BE2C (cell line): ENCODE results near the gene CYP2A6. TPM values are rescaled to one million over a fixed set of nuclear protein-coding genes. Genes with fewer than 3 reads are reported as not detected.
"Not testable (repeated sequence)": the region's sequence is repeated elsewhere in the genome, so short reads cannot be mapped to it uniquely, and the experiment has no call there.

ENCODE experiments used
- DNase-seq: peaks from one replicate; pipeline ENCODE4 v3.0.0-alpha.2; 2020
- H3K27me3 ChIP-seq: fragments of 250-450 bp; sonication (Bioruptor Pico); 2 replicates; pipeline ENCODE4 v1.5.1; 2020; ENCODE audit warnings: mild to moderate bottlenecking
- H3K36me3 ChIP-seq: fragments of 250-450 bp; sonication (Bioruptor Pico); 2 replicates; pipeline ENCODE4 v1.5.1; 2020; ENCODE audit warnings: mild to moderate bottlenecking
- H3K4me1 ChIP-seq: fragments of 250-450 bp; sonication (Bioruptor Pico); 2 replicates; pipeline ENCODE4 v1.5.1; 2020
- H3K4me3 ChIP-seq: 2 replicates; pipeline ENCODE4 v1.5.1; 2011; ENCODE audit warnings: low read depth, low read length
- H3K9me3 ChIP-seq: fragments of 250-450 bp; sonication (Bioruptor Pico); 2 replicates; pipeline ENCODE4 v1.5.1; 2020
- polyA plus RNA-seq: library from polyadenylated mRNA; unstranded; fragments of >200 nt; gene quantifications from one replicate; pipeline ENCODE4 v1.2.1, GENCODE V29; 2012; ENCODE audit warnings: low read depth, missing spikeins; ENCODE audit not compliant: insufficient read length, insufficient read depth
- TF ChIP-seq, protein P1 (sequence below): IDR thresholded peaks from 2 replicates; pipeline ENCODE4 v1.5.1; 2012; ENCODE audit warnings: mild to moderate bottlenecking, low read depth, low read length

The CYP2A6 gene, protein sequence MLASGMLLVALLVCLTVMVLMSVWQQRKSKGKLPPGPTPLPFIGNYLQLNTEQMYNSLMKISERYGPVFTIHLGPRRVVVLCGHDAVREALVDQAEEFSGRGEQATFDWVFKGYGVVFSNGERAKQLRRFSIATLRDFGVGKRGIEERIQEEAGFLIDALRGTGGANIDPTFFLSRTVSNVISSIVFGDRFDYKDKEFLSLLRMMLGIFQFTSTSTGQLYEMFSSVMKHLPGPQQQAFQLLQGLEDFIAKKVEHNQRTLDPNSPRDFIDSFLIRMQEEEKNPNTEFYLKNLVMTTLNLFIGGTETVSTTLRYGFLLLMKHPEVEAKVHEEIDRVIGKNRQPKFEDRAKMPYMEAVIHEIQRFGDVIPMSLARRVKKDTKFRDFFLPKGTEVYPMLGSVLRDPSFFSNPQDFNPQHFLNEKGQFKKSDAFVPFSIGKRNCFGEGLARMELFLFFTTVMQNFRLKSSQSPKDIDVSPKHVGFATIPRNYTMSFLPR
- polyA plus RNA-seq = not detected

DNA sequence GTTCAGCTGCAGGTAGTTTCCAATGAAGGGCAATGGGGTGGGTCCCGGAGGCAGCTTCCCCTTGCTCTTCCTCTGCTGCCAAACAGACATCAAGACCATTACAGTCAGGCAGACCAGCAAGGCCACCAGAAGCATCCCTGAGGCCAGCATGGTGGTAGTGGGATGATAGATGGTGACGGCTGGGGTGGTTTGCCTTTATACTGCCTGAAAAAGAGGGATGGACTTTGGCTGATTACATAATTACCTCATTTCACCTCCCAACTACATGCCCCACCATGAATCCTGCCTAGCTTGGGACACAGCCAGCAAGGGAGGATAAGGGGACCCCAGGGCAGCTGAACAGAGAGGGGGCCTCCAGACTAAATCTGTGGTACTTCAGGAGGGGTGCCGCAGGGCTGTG lies at the start of gene CYP2A6:
Gene CYP2A6, minus strand, starts transcription at position 171 of the 400 bp plus-strand sequence. Its CDS starts 21 bp downstream, at position 150.
- not testable (repeated sequence) for H3K9me3 ChIP-seq, H3K36me3 ChIP-seq, H3K4me3 ChIP-seq, DNase-seq, H3K4me1 ChIP-seq
- peaks cover 15% of the 10 kb centered on the region; the same call in 1 of the 2 replicates for H3K27me3 ChIP-seq

DNA sequence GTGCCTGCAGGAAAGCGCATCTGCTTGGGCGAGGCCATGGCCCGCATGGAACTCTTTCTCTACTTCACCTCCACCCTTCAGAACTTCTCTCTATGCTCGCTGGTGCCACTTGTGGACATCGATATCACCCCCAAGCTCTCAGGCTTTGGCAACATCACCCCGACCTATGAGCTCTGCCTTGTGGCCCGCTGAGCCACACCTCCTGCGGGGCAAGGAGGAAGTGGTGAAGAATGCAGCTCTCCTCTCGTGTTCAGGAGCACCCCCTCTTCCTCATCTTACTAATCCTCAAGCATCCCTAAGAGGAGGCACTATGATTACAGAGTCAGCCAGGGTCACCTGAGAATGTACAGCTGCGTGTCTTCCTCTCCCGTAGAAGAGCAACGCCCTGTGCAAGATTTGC lies 49.7 kb upstream of the CYP2A6 start:
- peaks cover 17% of the 10 kb centered on the region for H3K27me3 ChIP-seq
- not testable (repeated sequence) for H3K9me3 ChIP-seq, DNase-seq, H3K4me3 ChIP-seq, H3K4me1 ChIP-seq, H3K36me3 ChIP-seq

DNA sequence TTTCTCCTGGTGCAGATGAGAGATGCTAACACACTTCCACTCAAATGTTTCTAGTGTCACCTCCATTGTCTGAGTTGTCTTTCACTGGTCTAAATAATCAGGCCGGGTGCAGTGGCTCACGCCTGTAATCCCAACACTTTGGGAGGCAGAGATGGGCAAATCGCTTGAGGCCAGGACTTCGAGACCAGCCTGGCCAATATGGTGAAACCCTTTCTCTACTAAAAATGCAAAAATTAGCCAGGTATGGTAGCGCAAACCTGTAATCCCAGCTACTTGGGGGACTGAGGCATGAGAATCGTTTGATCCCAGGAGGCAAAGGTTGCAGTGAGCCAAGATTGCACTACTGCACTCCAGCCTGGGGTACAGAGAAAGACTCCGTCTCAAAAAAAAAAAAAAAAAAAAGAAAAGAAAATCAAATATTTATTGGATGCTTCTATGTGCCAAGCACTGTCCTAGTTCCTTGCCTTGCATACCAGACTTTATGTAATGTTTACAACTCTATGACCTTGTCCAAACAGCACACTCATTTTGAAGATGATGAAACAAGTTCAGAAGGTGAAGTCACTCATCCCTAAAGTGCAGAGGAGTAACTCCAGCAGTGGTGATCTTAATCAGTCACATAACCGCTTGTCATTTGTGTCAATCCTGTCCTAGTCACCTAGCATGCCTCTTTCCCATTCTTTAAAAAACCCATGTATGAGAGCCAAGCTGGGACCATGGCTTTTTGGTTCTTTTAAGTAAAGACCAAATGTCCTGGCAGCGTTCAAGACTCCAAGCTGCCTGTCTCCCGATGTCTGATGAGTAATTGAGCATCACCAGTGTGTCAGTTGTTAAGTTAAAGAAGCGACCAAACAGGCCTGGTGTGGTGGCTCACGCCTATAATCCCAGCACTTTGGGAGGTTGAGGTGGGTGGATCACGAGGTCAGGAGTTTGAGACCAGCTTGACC lies 46.9 kb upstream of the CYP2A6 start:
- peaks cover 29% of the 10 kb centered on the region for H3K27me3 ChIP-seq
- H3K9me3 ChIP-seq, DNase-seq, H3K4me1 ChIP-seq, H3K36me3 ChIP-seq, H3K4me3 ChIP-seq: not testable (repeated sequence)

DNA sequence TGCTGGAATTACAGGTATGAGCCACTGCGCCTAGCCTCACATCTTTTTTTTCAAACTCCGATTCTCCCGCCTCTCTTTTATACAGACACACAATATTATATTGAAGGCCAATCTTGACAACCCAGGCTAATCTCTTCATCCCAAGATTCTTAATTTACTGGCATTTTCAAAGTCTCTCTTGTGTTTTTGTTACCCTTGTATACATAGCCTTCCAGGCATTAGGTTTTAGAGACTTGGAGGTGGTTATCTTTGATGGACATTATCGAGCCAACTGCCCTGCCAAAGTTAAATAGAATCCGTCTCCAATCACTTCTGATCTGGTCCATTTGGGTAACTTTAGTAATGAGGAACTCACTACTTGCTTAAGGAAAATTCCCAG lies 46.2 kb upstream of the CYP2A6 start:
- H3K4me1 ChIP-seq = no peaks in the 10 kb centered on the region
- TF ChIP-seq, protein P1, sequence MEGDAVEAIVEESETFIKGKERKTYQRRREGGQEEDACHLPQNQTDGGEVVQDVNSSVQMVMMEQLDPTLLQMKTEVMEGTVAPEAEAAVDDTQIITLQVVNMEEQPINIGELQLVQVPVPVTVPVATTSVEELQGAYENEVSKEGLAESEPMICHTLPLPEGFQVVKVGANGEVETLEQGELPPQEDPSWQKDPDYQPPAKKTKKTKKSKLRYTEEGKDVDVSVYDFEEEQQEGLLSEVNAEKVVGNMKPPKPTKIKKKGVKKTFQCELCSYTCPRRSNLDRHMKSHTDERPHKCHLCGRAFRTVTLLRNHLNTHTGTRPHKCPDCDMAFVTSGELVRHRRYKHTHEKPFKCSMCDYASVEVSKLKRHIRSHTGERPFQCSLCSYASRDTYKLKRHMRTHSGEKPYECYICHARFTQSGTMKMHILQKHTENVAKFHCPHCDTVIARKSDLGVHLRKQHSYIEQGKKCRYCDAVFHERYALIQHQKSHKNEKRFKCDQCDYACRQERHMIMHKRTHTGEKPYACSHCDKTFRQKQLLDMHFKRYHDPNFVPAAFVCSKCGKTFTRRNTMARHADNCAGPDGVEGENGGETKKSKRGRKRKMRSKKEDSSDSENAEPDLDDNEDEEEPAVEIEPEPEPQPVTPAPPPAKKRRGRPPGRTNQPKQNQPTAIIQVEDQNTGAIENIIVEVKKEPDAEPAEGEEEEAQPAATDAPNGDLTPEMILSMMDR = no peak
- H3K36me3 ChIP-seq = no peaks in the 10 kb centered on the region
- H3K4me3 ChIP-seq = no peak overlapping the region
- no peaks in the 10 kb centered on the region for H3K9me3 ChIP-seq
- no peak for DNase-seq
- peaks cover 26% of the 10 kb centered on the region for H3K27me3 ChIP-seq

DNA sequence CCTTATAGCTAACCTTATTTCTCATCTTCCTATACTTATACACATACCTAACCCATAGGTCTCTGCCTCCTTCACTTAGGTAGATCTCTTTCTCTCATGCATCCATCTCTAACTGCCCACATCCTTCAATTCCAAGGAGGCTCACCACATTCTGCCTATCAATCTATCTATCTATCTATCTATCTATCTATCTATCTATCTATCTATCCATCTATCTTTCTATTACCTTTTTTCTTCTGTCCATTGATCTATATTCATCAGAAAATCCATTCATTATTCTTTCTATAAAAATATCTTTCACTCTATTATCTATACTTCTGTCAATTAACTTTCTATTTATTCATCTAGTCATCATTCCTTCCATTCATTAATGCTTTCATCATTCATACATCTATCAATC lies 42.9 kb upstream of the CYP2A6 start:
- Histone ChIP-seq H3K4me3 (no peak overlapping the region), H3K27me3 (peaks cover 37% of the 10 kb centered on the region), H3K36me3 (no peaks in the 10 kb centered on the region), H3K9me3 (no peaks in the 10 kb centered on the region), H3K4me1 (no peaks in the 10 kb centered on the region)
- DNase-seq = no peak
- TF ChIP-seq, protein P1 = no peak

DNA sequence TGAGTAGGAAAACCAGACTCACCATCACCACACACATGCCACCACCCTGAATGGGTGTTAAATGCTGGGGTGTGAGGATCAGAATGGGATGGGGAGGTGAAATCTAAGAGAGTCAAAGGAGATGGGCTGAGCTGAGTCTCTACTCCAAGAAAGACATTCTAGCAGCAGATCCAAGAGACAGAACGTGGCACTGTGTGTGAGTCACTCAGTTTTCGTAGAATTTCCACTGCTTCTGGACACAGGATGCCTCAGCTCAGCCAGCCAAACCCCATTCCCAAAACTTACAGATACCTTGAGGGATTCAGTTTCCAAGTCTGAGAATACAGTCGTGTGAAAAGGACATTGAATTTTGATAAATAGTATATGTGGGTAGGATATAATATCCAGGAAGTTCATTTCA lies 39.1 kb upstream of the CYP2A6 start:
- TF ChIP-seq, protein P1 = no peak
- DNase-seq = no peak
- no peaks in the 10 kb centered on the region for H3K9me3 ChIP-seq
- no peaks in the 10 kb centered on the region for H3K36me3 ChIP-seq
- no peak overlapping the region for H3K4me3 ChIP-seq
- H3K4me1 ChIP-seq = no peaks in the 10 kb centered on the region
- H3K27me3 ChIP-seq = peaks cover 20% of the 10 kb centered on the region

DNA sequence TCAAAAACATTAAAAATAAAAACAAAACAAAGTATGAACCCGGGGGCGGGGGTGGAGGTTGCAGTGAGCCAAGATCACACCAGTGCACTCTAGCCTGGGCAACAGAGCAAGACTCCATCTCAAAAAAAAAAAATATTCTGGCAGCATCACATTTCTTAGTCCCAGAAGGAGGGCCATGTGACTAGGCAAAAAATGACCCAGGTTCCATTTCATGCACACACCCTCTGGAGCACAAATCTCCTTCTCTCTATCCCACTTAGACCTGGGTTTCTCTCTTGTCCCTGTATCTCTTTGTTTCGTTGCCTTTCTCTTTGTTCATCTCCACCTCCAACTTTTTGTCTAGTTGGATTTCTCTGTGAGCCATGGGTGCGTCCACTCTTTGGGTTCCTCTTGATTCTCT lies 37.9 kb upstream of the CYP2A6 start:
- no peaks in the 10 kb centered on the region for H3K9me3 ChIP-seq
- peaks cover 16% of the 10 kb centered on the region; the same call in 1 of the 2 replicates for H3K27me3 ChIP-seq
- DNase-seq = no peak
- H3K4me3 ChIP-seq = no peak overlapping the region
- TF ChIP-seq, protein P1 = no peak
- no peaks in the 10 kb centered on the region for H3K4me1 ChIP-seq
- H3K36me3 ChIP-seq = no peaks in the 10 kb centered on the region

DNA sequence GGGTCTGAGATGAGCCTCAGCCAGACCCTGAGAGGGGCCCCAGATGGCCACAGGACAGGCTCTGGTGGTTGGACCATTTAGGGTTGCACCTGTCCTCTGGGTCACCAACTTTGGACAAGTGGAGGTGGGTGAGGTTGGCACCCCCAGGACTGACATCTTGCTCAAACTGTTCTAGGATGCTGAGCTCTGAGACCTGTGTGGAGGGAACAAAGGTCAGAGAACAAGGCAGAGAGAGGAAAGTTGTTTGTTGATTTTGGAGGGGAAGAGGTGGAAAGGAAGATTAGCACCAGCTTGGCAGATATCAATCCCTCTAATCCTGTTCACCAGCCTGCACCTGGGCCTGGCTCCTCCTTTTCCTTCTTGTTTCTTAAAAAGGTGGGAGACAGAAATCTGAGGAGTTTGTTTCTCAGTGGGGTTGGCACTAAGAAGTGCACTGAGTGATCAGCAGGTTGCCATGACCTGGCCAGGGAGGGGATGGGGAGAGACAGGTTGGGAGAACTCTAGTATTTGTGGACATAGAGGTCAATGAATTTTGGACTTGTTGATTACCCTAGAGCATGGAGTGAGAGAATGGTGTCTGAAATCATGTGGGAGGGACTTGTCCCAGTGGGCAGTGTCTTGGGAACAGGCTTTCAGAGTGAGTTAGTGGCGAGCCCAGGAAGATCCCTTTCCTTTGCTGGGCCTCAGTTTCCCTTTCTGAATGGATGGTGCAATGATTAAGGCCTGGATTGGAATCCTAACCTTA lies 34.1 kb upstream of the CYP2A6 start:
- H3K4me1 ChIP-seq = not testable (repeated sequence)

DNA sequence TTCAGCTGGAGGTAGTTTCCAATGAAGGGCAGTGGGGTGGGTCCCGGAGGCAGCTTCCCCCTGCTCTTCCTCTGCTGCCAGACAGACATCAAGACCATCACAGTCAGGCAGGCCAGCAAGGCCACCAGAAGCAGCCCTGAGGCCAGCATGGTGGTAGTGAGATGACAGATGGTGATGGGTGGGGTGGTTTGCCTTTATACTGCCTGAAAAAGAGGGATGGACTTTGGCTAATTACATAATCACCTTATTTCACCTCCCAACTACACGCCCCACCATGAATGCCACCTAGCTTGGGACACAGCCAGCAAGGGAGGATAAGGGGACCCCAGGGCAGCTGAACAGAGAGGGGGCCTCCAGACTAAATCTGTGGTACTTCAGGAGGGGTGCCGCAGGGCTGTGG lies 31.8 kb upstream of the CYP2A6 start, which contains the start of gene CYP2A7:
Gene CYP2A7, minus strand, starts transcription at position 170 of the 400 bp plus-strand sequence. Its CDS starts 21 bp downstream, at position 149.
- H3K36me3 ChIP-seq, H3K27me3 ChIP-seq, H3K9me3 ChIP-seq, DNase-seq, H3K4me1 ChIP-seq, H3K4me3 ChIP-seq: not testable (repeated sequence)

More for the DNA sequence above, 34.1 kb upstream of the CYP2A6 start:
- not testable (repeated sequence) for H3K4me3 ChIP-seq, H3K9me3 ChIP-seq, H3K27me3 ChIP-seq, H3K36me3 ChIP-seq, DNase-seq

DNA sequence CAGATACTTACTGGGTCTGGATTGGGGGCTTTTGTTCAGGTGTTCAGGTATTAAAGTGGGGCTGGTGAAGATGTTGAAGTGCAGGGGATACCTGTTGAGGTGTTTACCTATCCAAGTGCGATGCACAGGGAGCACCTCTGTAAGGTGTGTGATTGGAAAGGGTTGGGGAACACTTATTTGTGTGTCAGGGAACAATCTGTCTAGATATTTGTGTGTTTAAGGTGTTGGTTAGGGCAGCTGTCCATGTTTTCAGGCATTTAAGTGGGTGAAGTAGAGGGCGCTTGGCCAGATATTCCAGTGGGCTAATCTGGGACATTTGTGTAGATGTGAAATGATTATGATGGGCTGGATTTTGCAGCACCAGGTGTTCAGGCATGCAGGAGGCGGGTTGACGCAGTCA lies 29.1 kb upstream of the CYP2A6 start:
- not testable (repeated sequence) for H3K4me3 ChIP-seq, H3K36me3 ChIP-seq, DNase-seq, H3K4me1 ChIP-seq, H3K27me3 ChIP-seq, H3K9me3 ChIP-seq
